Activated CD8-positive, alpha-beta memory T cell treated with anti-CD3 and anti-CD28 coated beads, Interleukin-2, amount 50 U/mL, for 1 hour (primary cell): Measurements from ENCODE around the gene CEBPB.

Experiments
- DNase-seq: peaks from one replicate; pipeline ENCODE4 v3.0.0-alpha.2; 2020; ENCODE audit errors: extremely low read depth

CEBPB gene

DNA sequence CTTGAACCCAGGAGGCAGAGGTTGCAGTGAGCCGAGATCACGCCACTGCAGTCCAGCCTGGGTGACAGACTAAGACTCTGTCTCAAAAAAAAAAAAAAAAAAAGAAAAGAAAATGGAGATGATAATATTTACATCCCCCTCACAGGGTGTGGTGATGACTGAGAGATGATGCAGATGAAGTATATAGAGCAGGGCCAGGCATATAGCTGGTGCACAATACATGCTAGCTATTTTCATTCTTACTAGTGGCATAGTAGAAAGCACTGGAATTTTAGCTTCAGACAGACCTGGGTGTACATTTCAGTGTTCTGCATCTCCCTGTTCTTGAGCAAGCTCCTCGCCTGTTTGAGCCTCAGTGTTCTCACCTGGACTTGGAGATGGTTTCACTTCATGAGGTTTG is 36.9 kb downstream of the CEBPB start:
- no peak for DNase-seq

DNA sequence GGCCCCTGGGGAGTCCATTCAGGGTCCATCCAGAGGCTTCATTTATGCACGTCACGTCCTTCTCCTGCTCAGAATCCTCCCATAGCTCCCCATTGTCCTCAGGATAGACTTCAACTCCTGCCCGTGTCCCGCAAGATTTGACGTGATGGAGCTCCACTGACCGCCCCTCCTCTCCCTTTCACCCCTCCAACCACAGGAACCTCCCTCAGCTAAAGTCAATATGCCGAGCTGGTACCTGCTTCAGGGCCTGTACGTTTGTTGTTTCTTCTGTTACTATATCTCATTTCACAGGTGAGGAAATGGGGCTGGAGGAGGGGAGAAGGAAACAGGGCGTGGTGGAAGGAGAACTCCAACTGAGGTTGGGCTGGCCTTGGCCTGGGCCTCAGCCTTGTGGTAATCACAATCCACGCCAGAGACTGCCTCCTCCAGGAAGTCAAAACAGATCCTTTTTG is 38.6 kb downstream of the CEBPB start:
- DNase-seq = no peak

DNA sequence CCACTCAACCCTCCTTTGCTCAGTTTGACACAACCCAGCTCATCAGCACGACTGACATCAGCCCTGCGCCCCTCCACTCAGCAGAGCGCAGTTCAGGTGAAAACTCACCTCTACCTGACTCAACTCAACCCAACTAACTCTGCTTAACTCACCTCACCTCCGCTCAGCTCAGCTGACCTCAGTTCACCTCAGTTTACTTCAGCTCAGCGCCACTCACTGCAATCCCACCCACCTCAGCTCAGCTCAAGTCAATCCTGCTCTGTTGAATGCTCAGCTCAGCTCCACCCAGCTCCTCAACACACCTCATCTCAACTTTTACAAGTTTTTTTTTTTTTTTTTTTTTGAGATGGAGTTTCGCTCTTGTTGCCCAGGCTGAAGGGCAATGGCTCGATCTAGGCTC is 39.6 kb downstream of the CEBPB start:
- DNase-seq = no peak

DNA sequence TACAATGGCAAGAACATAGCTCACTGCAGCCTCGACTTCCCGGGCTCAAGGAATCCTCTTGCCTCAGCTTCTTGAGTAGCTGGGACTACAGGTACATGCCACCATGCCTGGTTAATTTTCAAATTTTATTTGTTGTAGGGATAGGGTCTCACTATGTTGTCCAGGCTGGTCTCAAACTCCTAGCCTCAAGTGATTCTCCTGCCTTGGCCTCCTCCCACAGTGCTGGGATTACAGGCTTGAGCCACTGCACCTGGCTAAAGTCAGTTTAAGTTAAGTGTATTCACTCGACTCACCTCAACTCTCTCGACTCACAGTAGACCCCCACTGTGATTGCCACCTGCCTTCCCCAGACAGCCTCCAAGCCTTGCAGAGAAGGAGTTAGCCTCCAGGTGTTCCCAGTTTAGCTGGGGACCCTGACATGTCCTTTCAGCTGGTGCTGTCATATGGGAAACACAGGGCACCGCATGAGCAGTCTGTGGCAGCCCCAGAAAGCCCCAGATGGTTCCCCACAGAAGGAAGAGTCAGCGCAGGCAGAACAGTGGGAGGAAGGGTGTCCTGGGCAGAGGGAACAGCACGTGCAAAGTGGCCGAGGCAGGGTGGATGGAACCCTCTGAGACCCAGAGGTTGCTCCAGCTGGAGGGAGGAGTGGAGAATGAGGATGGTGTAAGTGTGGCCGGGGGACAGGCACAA is 40.4 kb downstream of the CEBPB start:
- DNase-seq = no peak

DNA sequence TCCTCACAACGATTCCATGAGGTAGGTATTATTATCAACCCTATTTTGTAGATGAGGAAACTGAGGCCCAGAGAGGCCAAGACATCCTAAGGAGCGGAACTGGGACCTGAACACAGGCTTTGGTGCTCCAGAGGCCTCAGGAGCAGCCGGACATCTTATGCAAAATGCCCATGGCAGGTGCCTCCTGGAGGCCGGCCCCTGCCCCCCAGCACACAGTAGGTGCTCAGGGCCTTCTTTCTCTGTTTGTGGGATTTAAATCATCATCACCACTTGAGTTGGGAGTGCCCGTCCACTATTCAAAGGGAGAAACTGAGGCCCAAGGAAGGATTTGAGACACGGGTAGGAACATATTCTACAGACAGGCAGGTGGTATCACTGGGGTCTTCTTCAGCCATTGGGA is 41.2 kb downstream of the CEBPB start:
- DNase-seq = no peak

DNA sequence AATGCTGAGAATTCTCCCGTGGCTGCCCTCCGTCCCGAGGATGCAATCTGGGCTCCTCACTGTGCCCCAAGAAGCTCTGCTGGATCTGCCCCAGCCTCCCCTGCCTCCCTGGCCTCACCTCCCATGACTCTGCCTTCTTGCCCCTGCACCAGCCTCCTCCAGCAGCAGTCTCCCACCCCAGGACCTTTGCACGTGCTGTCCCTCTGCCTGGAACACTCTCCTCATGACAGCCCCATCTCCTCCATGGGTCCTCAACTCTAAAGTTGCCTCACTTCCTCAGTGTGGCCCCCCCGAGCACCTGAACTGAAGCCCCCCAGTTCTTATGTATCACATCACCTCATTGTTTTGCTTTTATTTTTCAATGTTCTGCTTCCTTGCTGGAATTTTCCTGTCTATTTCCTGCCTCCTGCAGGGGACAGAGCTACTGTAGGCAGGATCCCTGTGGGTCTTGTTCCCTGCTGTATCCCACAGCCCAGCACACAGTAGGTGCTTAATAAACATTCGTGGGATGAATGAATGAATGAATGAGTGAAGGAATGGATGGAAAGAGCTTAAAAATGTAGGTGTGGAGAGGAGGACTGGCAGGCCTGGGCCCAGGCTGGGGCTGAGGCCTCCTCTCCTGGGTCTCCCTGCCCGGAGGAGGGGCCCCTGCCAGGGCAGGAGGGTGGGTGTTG is 42.2 kb downstream of the CEBPB start:
- DNase-seq = no peak

DNA sequence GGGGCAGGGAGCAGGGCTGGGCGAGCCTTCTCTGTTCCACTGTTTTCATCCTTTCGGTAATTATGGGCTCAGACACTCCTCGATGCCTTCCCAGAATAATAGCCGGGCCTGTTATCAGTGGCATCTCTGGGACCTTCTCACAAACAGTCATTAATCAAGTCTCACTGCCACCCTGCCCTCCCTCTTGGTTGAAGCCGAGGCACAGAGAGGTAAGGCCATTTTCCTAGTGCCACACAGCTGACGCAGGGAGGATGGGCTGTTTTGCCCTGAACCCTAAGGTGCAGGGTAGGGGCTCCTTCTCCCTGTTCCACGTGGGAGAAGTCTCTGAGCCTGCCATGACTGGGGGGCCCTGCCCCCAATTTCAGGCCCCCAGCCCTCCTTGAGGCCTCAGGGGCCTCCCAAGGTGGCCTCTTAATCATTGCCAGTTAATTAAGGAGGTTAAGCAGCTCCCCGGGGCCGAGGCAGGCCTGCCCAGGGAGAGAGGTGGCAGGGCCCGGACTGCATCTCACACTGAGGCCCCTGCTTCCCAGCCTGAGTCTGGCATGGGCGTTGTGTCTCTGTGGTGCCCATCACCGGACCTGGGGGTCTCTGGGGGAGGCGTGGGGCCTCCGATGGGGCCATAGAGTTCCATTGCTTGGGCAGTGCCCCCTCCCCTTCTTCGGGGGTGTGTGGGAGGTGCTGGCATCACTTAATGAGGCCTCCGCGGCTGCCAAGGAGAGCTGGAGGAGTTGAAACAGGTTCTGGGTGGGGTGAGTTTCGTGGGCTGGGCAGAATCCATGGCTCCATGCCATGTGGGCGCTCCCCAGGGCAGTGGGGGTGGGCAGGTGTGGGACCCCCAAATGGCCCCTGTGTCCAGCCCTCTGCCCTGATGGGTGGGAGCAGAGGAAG is 42.9 kb downstream of the CEBPB start:
- DNase-seq = no peak

DNA sequence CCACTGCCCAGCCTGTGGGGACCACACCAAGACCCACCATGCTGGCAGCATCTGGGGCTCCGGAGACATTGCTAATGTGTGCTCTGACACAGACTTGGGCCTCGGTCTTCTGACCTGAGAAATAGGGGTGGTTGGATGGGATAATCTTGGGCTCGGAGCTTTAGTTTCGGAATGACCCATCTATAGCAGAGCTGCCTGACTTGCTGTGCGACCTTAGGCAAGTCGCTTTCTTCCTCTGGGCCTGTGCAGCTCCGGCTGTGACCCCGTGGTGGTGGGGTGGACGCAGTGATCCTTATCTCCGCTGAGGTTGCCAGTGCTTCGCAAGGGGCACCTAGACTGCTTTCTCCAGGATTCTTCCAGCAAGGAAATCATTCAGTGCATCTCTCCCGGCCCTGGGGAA is 43.7 kb downstream of the CEBPB start:
- no peak for DNase-seq

DNA sequence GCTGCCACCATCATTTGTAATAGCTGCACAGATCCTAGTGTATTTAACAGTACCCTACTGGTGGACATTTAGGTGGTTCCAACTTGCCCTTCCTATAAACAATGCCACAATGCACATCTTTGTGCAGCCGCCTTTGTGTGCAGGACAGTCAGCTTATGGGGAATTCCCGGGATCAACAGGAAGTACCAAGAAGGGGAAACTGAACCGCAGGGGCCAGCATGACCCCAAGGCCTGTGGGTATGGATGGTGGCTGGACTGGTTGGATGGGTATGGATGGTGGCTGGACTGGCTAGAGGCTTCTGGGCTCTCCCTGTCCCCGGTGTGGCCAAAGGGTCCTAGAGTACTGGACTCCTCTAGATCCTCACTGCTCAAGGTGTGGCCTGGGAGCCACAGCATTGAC is 46.7 kb downstream of the CEBPB start:
- no peak for DNase-seq

DNA sequence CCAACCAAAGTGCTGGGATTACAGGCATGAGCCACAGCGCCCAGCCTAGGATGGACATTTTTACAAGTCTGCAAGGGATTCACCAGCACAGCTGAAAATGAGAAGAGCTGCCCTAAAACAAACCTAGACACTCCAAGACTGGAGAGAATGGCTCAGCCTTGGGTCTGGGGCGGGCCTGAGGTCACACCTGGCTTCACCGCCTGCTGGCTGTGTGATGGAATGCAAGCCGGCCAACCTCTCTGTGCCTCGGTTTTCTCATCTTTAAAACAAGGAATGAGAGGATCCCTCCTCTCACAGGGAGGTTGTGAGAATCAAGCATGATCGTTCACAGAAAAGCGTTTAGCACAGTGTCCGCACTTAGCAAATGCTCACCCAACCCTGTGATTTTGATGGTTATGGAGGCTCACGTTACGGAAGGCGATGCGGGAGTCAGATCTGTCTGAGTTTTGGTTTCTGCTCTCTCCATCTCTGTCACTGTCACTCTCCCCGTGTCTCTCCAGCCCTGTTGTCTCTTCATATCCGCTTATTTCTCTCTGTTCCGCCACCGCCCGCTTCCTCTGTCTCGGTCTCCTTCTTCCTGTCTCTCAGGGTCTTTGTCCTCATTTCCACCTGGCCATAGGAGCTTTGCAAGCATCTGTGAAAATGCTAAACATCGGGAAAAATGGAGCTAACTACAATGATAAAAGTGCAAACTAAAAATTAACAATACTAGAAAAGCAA is 47.6 kb downstream of the CEBPB start:
- no peak for DNase-seq

DNA sequence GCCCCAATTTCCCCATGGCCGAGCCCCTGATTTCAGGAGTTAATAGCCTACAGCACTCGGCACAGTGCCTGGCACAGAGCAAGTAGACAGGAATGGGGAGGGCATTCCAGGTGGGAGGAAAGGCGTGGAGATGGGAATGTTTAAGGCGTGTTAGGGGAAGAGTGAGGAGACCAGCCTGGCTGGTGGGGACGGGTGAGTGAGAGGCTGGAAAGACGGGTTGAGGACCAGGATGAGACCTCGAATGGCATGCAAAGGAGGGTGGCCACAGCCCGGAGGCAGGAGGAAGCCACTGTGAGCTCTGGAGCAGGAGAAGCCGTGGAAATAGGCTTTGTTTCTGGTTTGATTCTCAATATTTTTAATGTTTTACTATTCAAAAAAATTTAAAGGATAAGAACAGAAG is 49.5 kb downstream of the CEBPB start:
- DNase-seq = no peak

DNA sequence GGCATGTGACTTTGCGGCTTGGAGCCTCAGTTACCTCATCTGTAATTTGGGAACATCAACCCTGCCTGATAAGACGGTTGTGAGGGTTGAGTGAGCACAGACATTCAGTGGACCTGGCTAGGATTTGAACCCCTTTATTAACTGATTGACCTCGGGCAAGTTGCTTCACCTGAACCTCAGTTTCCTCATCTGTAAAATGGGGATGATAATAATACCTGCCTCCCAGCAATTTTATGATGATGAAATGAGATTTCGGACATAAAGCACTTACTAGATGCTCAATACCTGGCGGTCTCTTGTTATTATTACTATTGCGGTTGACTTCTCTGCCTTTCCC is 51.5 kb downstream of the CEBPB start:
- DNase-seq = no peak
